Measurements from ENCODE around the gene CGB1.

GRCh38 chr19:49086296-49086695 lies 49.6 kb upstream of the CGB1 start:
- TF ChIP-seq CTCF (conservative IDR thresholded peaks at IDR 0.05 in 1 of 2, IDR thresholded peaks at IDR 0.05 in 1 of 2; ENCODE audit: extremely low read depth in 1 of 2, insufficient read depth in 1 of 2, low read depth in 1 of 2, low read length in 2 of 2) (no peak), EZH2 (IDR thresholded peaks at IDR 0.05; ENCODE audit: borderline replicate concordance, low read length) (no peak)

All from mammary epithelial cell (primary cell).